ENCODE measurements around the gene ZNF292.
"Not testable (repeated sequence)": the region's sequence is repeated elsewhere in the genome, so short reads cannot be mapped to it uniquely, and the experiment has no call there.

ZNF292 gene

DNA sequence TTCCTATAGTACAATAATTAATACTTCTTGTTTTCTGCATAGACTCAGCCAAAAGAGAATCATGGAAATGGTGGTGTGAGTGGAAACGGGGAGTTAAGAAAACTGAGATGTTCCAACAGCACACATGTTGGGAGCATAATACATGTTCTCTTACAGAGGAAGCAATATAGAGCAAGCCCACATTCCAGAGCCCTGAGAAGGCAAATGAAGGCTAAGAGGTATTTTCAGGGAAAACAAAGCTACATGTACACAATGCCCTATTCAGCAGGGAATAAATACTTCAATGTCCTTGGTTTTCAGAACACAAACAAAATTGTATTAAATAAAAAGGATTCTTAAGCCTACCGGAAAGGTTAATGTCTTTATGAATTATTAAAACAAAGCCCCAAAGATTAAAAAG is 131.9 kb downstream of the ZNF292 start:
- TF ChIP-seq POLR2A (IDR thresholded peaks at IDR 0.05; ENCODE audit: extremely low read depth, insufficient read length) (no peak), MYC (IDR thresholded peaks at IDR 0.05; ENCODE audit: low read depth, low read length) (no peak)
- TF ChIP-seq, protein P1, sequence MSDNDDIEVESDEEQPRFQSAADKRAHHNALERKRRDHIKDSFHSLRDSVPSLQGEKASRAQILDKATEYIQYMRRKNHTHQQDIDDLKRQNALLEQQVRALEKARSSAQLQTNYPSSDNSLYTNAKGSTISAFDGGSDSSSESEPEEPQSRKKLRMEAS (IDR thresholded peaks at IDR 0.05; ENCODE audit: low read depth, low read length): no peak
- TF ChIP-seq, protein P2, sequence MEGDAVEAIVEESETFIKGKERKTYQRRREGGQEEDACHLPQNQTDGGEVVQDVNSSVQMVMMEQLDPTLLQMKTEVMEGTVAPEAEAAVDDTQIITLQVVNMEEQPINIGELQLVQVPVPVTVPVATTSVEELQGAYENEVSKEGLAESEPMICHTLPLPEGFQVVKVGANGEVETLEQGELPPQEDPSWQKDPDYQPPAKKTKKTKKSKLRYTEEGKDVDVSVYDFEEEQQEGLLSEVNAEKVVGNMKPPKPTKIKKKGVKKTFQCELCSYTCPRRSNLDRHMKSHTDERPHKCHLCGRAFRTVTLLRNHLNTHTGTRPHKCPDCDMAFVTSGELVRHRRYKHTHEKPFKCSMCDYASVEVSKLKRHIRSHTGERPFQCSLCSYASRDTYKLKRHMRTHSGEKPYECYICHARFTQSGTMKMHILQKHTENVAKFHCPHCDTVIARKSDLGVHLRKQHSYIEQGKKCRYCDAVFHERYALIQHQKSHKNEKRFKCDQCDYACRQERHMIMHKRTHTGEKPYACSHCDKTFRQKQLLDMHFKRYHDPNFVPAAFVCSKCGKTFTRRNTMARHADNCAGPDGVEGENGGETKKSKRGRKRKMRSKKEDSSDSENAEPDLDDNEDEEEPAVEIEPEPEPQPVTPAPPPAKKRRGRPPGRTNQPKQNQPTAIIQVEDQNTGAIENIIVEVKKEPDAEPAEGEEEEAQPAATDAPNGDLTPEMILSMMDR (IDR thresholded peaks at IDR 0.05; ENCODE audit: low read depth, low read length): no peak
- H3K4me3 ChIP-seq (ENCODE audit: low read depth, low read length): no peak overlapping the region
- DNase-seq (ENCODE audit: low read depth): no peak

DNA sequence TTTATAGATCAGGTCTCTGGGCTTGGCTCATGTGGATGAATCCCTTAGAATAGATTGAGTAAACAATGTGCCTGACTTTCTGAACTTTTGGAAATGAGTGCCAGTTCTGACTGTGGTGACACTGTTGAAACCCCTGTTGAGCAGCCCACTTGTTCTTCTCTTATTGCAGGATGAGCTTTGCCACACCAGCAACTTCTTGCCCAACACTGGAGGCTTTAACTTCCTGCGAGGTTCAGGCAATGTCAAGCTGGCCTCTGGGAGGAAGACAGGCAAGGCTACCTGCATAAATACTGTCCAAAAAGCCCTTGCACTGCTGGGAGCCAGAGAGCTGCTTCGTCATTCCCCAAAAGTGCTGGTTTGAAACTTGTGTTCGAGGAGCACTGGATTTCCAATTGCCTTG is 134.2 kb downstream of the ZNF292 start:
- peak; percentile 75 for DNase-seq (ENCODE audit: low read depth)
- H3K4me3 ChIP-seq (ENCODE audit: low read depth, low read length): no peak overlapping the region
- TF ChIP-seq POLR2A (IDR thresholded peaks at IDR 0.05; ENCODE audit: extremely low read depth, insufficient read length) (no peak), MYC (IDR thresholded peaks at IDR 0.05; ENCODE audit: low read depth, low read length) (peak; percentile 39; the same call in 1 of the 2 replicates)
- TF ChIP-seq, protein P2 (IDR thresholded peaks at IDR 0.05; ENCODE audit: low read depth, low read length): no peak
- TF ChIP-seq, protein P1 (IDR thresholded peaks at IDR 0.05; ENCODE audit: low read depth, low read length): peak; percentile 30; the same call in 1 of the 2 replicates

DNA sequence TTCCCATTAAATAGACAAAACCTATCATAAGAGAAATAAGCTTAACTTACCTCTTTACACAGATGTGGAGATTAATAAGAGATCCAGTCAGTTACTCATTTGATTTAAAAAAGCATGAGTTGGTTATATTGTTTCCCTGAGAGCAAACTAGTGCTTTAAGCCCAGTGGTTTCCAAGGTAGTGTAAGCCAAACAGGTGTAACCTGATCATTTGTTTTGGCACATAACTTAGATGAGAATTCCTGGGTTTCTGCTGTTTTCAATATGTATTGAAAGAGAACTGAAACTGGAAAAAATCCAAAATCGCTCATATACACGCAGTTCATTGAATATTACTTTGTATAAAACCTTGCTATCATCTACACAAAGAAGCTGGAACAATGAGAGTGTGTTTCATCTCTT is 136.5 kb downstream of the ZNF292 start:
- no peak overlapping the region for H3K4me3 ChIP-seq (ENCODE audit: low read depth, low read length)
- no peak for DNase-seq (ENCODE audit: low read depth)
- TF ChIP-seq, protein P1 (IDR thresholded peaks at IDR 0.05; ENCODE audit: low read depth, low read length): no peak
- TF ChIP-seq POLR2A (IDR thresholded peaks at IDR 0.05; ENCODE audit: extremely low read depth, insufficient read length): no peak
- TF ChIP-seq, protein P2 (IDR thresholded peaks at IDR 0.05; ENCODE audit: low read depth, low read length): no peak

DNA sequence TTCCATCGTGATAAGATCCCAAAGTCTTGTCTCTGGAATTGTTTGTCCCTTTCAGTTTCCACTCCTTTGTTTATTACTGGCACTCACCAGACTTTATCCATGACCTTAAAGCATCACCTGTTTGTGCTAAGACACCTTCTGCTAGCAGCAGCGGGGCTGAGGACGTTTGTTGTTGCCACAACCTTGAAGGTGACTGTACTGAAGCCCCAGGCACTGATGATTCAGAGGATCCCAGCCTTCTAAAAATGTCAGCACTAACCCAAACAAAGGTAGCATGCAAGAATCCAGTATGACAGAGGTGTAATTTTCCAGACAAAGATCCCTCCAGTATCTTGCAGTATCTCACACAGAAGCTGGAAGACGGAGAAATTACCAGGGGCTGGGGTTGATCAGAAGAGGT is 138.2 kb downstream of the ZNF292 start:
- no peak overlapping the region for H3K4me3 ChIP-seq (ENCODE audit: low read depth, low read length)
- no peak for DNase-seq (ENCODE audit: low read depth)
- TF ChIP-seq, protein P2 (IDR thresholded peaks at IDR 0.05; ENCODE audit: low read depth, low read length): no peak
- TF ChIP-seq, protein P1 (IDR thresholded peaks at IDR 0.05; ENCODE audit: low read depth, low read length): no peak
- no peak for TF ChIP-seq POLR2A (IDR thresholded peaks at IDR 0.05; ENCODE audit: extremely low read depth, insufficient read length)
- TF ChIP-seq MYC (IDR thresholded peaks at IDR 0.05; ENCODE audit: low read depth, low read length): no peak

DNA sequence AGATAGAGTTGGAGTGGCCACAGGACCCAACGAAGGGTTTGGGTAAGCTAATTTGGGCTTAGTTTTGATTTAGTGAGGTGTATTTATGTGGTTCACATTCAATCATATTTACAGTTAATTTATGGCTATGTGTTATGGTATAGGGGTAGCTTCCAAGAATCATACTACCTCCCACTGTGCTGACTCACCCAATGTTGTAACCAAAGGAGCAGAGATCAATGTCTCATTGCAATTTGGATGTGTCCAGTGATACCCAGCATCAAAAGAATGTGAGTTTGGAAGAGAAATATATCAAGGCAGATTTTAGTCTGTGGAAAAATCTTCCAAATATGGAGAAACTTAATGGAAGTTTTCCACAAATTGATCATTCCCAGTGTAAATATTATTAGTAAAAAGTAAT is 141.8 kb downstream of the ZNF292 start:
- peak; percentile 21 for DNase-seq (ENCODE audit: low read depth)
- TF ChIP-seq, protein P1 (IDR thresholded peaks at IDR 0.05; ENCODE audit: low read depth, low read length): no peak
- TF ChIP-seq, protein P2 (IDR thresholded peaks at IDR 0.05; ENCODE audit: low read depth, low read length): no peak
- TF ChIP-seq POLR2A (IDR thresholded peaks at IDR 0.05; ENCODE audit: extremely low read depth, insufficient read length) (no peak), MYC (IDR thresholded peaks at IDR 0.05; ENCODE audit: low read depth, low read length) (no peak)
- H3K4me3 ChIP-seq (ENCODE audit: low read depth, low read length): no peak overlapping the region

DNA sequence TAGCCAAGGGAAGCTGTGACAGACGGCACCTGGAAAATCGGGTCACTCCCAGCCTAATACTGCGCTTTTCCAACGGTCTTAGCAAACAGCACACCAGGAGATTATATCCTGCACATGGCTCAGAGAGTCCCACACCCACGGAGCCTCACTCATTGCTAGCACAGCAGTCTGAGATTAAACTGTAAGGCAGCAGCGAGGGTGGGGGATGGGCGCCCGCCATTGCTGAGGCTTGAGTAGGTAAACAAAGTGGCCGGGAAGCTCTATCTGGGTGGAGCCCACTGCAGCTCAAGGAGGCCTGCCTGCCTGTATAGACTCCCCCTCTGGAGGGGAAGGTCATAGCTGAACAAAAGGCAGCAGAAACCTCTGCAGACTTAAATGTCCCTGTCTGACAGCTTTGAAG is 145.9 kb downstream of the ZNF292 start:
- H3K4me3 ChIP-seq (ENCODE audit: low read depth, low read length); DNase-seq (ENCODE audit: low read depth): not testable (repeated sequence)

Measured in NB4 (cell line).